Measurements from ENCODE around the gene ZBTB6.

DNA sequence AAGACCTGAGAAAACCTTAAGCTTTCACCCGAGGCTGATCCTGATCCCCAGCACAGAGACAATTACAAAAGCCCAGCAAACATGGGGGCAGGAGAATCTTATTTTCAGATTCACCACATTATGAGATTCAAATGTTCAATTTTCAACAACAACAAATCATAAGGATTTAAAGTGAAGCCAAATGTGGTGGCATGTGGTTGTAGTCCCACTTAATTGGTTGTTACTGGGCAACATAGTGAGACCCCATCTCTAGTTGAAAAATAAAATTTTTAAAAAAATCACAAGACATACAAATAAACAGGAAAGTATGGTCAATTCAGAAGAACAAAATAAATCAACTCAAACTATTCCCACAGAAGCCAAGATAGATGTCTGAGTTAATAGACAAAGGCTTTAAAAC lies 23.8 kb upstream of the ZBTB6 start:
- TF ChIP-seq, protein P1, sequence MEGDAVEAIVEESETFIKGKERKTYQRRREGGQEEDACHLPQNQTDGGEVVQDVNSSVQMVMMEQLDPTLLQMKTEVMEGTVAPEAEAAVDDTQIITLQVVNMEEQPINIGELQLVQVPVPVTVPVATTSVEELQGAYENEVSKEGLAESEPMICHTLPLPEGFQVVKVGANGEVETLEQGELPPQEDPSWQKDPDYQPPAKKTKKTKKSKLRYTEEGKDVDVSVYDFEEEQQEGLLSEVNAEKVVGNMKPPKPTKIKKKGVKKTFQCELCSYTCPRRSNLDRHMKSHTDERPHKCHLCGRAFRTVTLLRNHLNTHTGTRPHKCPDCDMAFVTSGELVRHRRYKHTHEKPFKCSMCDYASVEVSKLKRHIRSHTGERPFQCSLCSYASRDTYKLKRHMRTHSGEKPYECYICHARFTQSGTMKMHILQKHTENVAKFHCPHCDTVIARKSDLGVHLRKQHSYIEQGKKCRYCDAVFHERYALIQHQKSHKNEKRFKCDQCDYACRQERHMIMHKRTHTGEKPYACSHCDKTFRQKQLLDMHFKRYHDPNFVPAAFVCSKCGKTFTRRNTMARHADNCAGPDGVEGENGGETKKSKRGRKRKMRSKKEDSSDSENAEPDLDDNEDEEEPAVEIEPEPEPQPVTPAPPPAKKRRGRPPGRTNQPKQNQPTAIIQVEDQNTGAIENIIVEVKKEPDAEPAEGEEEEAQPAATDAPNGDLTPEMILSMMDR (IDR thresholded peaks at IDR 0.05) = no peak
- TF ChIP-seq POLR2A (IDR thresholded peaks at IDR 0.05) = no peak

All from breast epithelium (tissue), 3 donors.